Loucy (cell line): ENCODE measurements around the gene ABRAXAS1.

Experiments used
- H2AFZ ChIP-seq: fragments of 200-600 bp; sonication (generic); 2 replicates; pipeline ENCODE4 v1.6.0; 2016; ENCODE audit warnings: antibody characterized with exemption, mild to moderate bottlenecking, low read length, moderate library complexity
- H3F3A ChIP-seq: fragments of 200-600 bp; 2 replicates; pipeline ENCODE4 v1.6.0; 2016; ENCODE audit warnings: antibody characterized with exemption, low read depth, mild to moderate bottlenecking
- H3K27me3 ChIP-seq: fragments of 200-600 bp; sonication (generic); 2 replicates; pipeline ENCODE4 v1.6.1; 2014; ENCODE audit warnings: low read length, mild to moderate bottlenecking; ENCODE audit not compliant: insufficient read depth, poor library complexity, severe bottlenecking
- H3K36me3 ChIP-seq: fragments of 200-600 bp; sonication (generic); 2 replicates; pipeline ENCODE4 v1.6.1; 2016; ENCODE audit warnings: low read length; ENCODE audit not compliant: insufficient read depth
- H3K4me1 ChIP-seq: fragments of 200-600 bp; sonication (generic); 2 replicates; pipeline ENCODE4 v1.5.1; 2014; ENCODE audit warnings: low read length, mild to moderate bottlenecking; ENCODE audit not compliant: insufficient read depth, poor library complexity, severe bottlenecking
- H3K4me2 ChIP-seq: fragments of 200-600 bp; sonication (generic); 2 replicates; pipeline ENCODE4 v1.6.0; 2014; ENCODE audit warnings: antibody characterized with exemption, low read length, low read depth, mild to moderate bottlenecking; ENCODE audit not compliant: poor library complexity, severe bottlenecking
- H3K4me3 ChIP-seq: fragments of 200-600 bp; sonication (generic); 2 replicates; pipeline ENCODE4 v1.5.1; 2014; ENCODE audit warnings: low read length, mild to moderate bottlenecking, mixed read lengths; ENCODE audit not compliant: poor library complexity, severe bottlenecking
- H3K79me2 ChIP-seq: fragments of 200-600 bp; sonication (generic); 2 replicates; pipeline ENCODE4 v1.6.1; 2014; ENCODE audit warnings: low read length; ENCODE audit not compliant: insufficient read depth
- H3K9ac ChIP-seq: fragments of 200-600 bp; sonication (generic); 2 replicates; pipeline ENCODE4 v1.6.0; 2014; ENCODE audit warnings: mild to moderate bottlenecking, low read depth, low read length, moderate library complexity; ENCODE audit not compliant: poor library complexity, severe bottlenecking
- H3K9me2 ChIP-seq: fragments of 200-600 bp; sonication (generic); replicated peaks from 2 replicates; pipeline ENCODE4 v1.6.1; 2016; ENCODE audit warnings: low read depth, low read length, mixed read lengths
- H3K9me3 ChIP-seq: fragments of 200-600 bp; sonication (generic); 2 replicates; pipeline ENCODE4 v1.6.1; 2014; ENCODE audit warnings: mild to moderate bottlenecking, antibody characterized with exemption, low read length, low read depth; ENCODE audit not compliant: insufficient read depth
- H4K20me1 ChIP-seq: fragments of 200-600 bp; sonication (generic); 2 replicates; pipeline ENCODE4 v1.6.0; 2014; ENCODE audit warnings: antibody characterized with exemption, low read length, mild to moderate bottlenecking; ENCODE audit not compliant: insufficient read depth, poor library complexity, severe bottlenecking
- EZH2phosphoT487 ChIP-seq: fragments of 200-600 bp; IDR thresholded peaks from 2 replicates; pipeline ENCODE4 v1.6.1; 2018; ENCODE audit warnings: antibody characterized with exemption, mild to moderate bottlenecking, moderate library complexity, borderline replicate concordance
- TF ChIP-seq, protein P1 (sequence below): fragments of 200-600 bp; sonication (generic); conservative IDR thresholded peaks from 2 replicates; pipeline ENCODE4 v1.5.1; 2014; ENCODE audit warnings: mild to moderate bottlenecking, antibody characterized with exemption, low read length

The ABRAXAS1 gene

DNA sequence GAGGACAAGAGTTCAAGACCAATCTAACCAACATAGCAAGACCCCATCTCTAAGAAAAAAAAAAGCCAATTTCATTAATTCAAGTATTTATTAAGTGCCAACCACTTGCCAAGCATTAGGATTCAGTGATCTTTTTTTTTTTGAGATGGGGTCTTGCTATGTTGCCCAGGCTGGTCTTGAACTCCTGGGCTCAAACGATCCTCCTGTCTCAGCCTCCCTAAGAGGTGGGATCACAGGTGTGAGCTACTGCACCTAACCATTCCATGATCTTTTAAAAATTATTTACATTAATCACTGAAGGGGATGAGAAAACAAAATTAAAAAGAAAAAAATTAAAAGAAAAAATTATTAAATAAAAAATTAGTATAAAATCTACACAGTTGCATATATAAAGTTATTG, 53.7 kb downstream of the ABRAXAS1 start:
- no peak for TF ChIP-seq EZH2phosphoT487
- TF ChIP-seq, protein P1, sequence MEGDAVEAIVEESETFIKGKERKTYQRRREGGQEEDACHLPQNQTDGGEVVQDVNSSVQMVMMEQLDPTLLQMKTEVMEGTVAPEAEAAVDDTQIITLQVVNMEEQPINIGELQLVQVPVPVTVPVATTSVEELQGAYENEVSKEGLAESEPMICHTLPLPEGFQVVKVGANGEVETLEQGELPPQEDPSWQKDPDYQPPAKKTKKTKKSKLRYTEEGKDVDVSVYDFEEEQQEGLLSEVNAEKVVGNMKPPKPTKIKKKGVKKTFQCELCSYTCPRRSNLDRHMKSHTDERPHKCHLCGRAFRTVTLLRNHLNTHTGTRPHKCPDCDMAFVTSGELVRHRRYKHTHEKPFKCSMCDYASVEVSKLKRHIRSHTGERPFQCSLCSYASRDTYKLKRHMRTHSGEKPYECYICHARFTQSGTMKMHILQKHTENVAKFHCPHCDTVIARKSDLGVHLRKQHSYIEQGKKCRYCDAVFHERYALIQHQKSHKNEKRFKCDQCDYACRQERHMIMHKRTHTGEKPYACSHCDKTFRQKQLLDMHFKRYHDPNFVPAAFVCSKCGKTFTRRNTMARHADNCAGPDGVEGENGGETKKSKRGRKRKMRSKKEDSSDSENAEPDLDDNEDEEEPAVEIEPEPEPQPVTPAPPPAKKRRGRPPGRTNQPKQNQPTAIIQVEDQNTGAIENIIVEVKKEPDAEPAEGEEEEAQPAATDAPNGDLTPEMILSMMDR, result no peak
- H3K4me2 ChIP-seq, result no peak overlapping the region

DNA sequence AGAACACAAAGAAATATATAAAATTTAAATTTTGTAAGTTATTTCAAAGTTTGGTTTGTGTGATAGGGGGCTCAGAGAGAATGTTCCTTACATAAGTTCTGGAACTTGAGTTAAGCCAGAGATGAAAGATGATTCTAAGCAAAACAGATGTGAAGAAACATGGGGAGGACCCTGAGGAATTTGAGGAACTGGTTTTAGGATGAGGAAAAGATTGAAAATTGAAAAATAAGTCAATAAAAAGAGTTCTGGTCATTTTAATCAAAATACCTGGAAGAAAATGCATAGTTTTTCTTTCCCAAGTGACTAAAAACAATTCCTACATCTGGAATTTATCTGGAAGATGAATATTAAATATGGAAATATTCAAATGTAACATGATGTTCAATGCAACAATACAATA, 66.7 kb downstream of the ABRAXAS1 start:
- H3K4me1 ChIP-seq, result no peaks in the 10 kb centered on the region

More for the DNA sequence above, 53.7 kb downstream of the ABRAXAS1 start:
- no peak overlapping the region for H3K4me3 ChIP-seq
- H3F3A ChIP-seq, result no peaks in the 10 kb centered on the region
- no peaks in the 10 kb centered on the region for H3K79me2 ChIP-seq
- H3K36me3 ChIP-seq, result peaks cover 8% of the 10 kb centered on the region; the same call in 1 of the 2 replicates
- peaks cover under 1% of the 10 kb centered on the region for H3K4me1 ChIP-seq
- H2AFZ ChIP-seq, result no peak overlapping the region
- H3K9me3 ChIP-seq, result no peaks in the 10 kb centered on the region
- H3K27me3 ChIP-seq, result no peaks in the 10 kb centered on the region
- H3K9ac ChIP-seq, result no peak overlapping the region
- no peaks in the 10 kb centered on the region for H4K20me1 ChIP-seq
- H3K9me2 ChIP-seq, result no peaks in the 10 kb centered on the region

GRCh38 chr4:83417566-83417965, 67.3 kb downstream of the ABRAXAS1 start:
- Histone ChIP-seq H3K79me2 (no peaks in the 10 kb centered on the region), H4K20me1 (no peaks in the 10 kb centered on the region), H3F3A (no peaks in the 10 kb centered on the region), H3K9ac (no peak overlapping the region), H3K9me3 (no peaks in the 10 kb centered on the region), H3K36me3 (peaks cover 28% of the 10 kb centered on the region; the same call in 1 of the 2 replicates), H3K9me2 (no peaks in the 10 kb centered on the region), H3K4me2 (no peak overlapping the region), H3K27me3 (no peaks in the 10 kb centered on the region), H3K4me3 (no peak overlapping the region), H3K4me1 (no peaks in the 10 kb centered on the region), H2AFZ (no peak overlapping the region)
- TF ChIP-seq, protein P1, result no peak
- TF ChIP-seq EZH2phosphoT487, result no peak

More for the DNA sequence above, 66.7 kb downstream of the ABRAXAS1 start:
- Histone ChIP-seq H3K36me3 (peaks cover 29% of the 10 kb centered on the region; the same call in 1 of the 2 replicates), H2AFZ (no peak overlapping the region), H3K4me3 (no peak overlapping the region), H3K9ac (no peak overlapping the region), H3K27me3 (no peaks in the 10 kb centered on the region), H3K9me3 (no peaks in the 10 kb centered on the region), H3F3A (no peaks in the 10 kb centered on the region), H4K20me1 (no peaks in the 10 kb centered on the region), H3K79me2 (no peaks in the 10 kb centered on the region), H3K4me2 (no peak overlapping the region), H3K9me2 (no peaks in the 10 kb centered on the region)
- TF ChIP-seq, protein P1, result no peak
- no peak for TF ChIP-seq EZH2phosphoT487
